ENCODE results near the gene OSBPL6. TPM values are rescaled to one million over a fixed set of nuclear protein-coding genes. Genes with fewer than 3 reads are reported as not detected.

OSBPL6 gene
- total and polyA plus RNA-seq, 9 of the 15 experiments (the other 6 are each of a cell fraction or from before 2014, with no cell fraction given) = 3.4 to 12.7 (median 9.3) TPM

- TF ChIP-seq PHF8 (IDR thresholded peaks at IDR 0.05; ENCODE audit: borderline replicate concordance, low read length) (no peak), E2F1 (CRISPR knock-in tag; IDR thresholded peaks at IDR 0.05) (no peak), FOXJ3 (CRISPR knock-in tag; IDR thresholded peaks at IDR 0.05) (no peak), CHD4 (IDR thresholded peaks at IDR 0.05; ENCODE audit: insufficient read depth, insufficient replicate concordance, low read depth, low read length, poor library complexity, severe bottlenecking) (no peak), ZNF551 (CRISPR knock-in tag; IDR thresholded peaks at IDR 0.05) (no peak), ZNF165 (CRISPR knock-in tag; IDR thresholded peaks at IDR 0.05; ENCODE audit: borderline replicate concordance) (no peak), ZNF668 (CRISPR knock-in tag; IDR thresholded peaks at IDR 0.05) (no peak), ZNF140 (CRISPR knock-in tag; IDR thresholded peaks at IDR 0.05) (no peak), KAT8 (IDR thresholded peaks at IDR 0.05; ENCODE audit: low read depth) (no peak), SP1 (CRISPR knock-in tag; IDR thresholded peaks at IDR 0.05) (no peak), GABPB2 (CRISPR knock-in tag; conservative IDR thresholded peaks at IDR 0.05) (no peak), ARID3A (IDR thresholded peaks at IDR 0.05; ENCODE audit: borderline replicate concordance, low read depth, low read length) (no peak), EZH2 (IDR thresholded peaks at IDR 0.05; ENCODE audit: borderline replicate concordance, low read depth, low read length) (no peak), ZNF280B (CRISPR knock-in tag; IDR thresholded peaks at IDR 0.05) (no peak), ZNF174 (CRISPR knock-in tag; IDR thresholded peaks at IDR 0.05) (no peak), PHB2 (IDR thresholded peaks at IDR 0.05; ENCODE audit: low read depth) (no peak), BACH1 (tag; IDR thresholded peaks at IDR 0.05) (no peak), MAFG (tag; conservative IDR thresholded peaks at IDR 0.05) (peak; percentile 69), SIX5 (IDR thresholded peaks at IDR 0.05; ENCODE audit: borderline replicate concordance in 1 of 2, insufficient read depth in 1 of 2, low read depth in 1 of 2, low read length in 2 of 2) (no peak), HBP1 (CRISPR knock-in tag; IDR thresholded peaks at IDR 0.05) (no peak), ZNF197 (CRISPR knock-in tag; IDR thresholded peaks at IDR 0.05; ENCODE audit: low read depth) (no peak), POLR2B (IDR thresholded peaks at IDR 0.05; ENCODE audit: low read depth, partially characterized antibody) (no peak), ELK1 (CRISPR knock-in tag; IDR thresholded peaks at IDR 0.05) (no peak)
These were observed 234.1 kb downstream of the OSBPL6 start (continued) for GRCh38 chr2:178428396-178428806.
